HG03439 (cell line): ENCODE measurements around the gene NCAPG2.

Experiments
- ATAC-seq: cut with Tn5 transposase; IDR thresholded peaks from one replicate; pipeline ENCODE4 v1.9.1; 2021; ENCODE audit warnings: mild to moderate bottlenecking, moderate library complexity; ENCODE audit not compliant: unreplicated experiment

The NCAPG2 gene

GRCh38 chr7:158583143-158583542, 121.5 kb downstream of the NCAPG2 start:
- ATAC-seq = no peak

- ATAC-seq = no peak
Observed at GRCh38 chr7:158582089-158582456, 122.5 kb downstream of the NCAPG2 start.

- ATAC-seq = no peak
Observed at GRCh38 chr7:158581440-158582088, 123.0 kb downstream of the NCAPG2 start.
